Trophoblast cell (in vitro differentiated cells and primary cell): ENCODE measurements around the gene KCNMB1.

Source experiments
- DNase-seq, 2 donors: peaks; one replicate each; pipeline ENCODE4 v3.0.0-alpha.2; 2016
- H2AFZ ChIP-seq: 2 replicates; pipeline ENCODE4 v1.6.1; 2013; ENCODE audit warnings: low read length, moderate library complexity, mild to moderate bottlenecking; ENCODE audit not compliant: insufficient read depth, poor library complexity
- H2AK5ac ChIP-seq: 2 replicates; pipeline ENCODE4 v1.6.1; 2013; ENCODE audit warnings: mild to moderate bottlenecking, low read length
- H2BK120ac ChIP-seq: 2 replicates; pipeline ENCODE4 v1.6.1; 2013; ENCODE audit warnings: low read length, mild to moderate bottlenecking, moderate library complexity; ENCODE audit not compliant: insufficient read depth, poor library complexity
- H2BK12ac ChIP-seq: 2 replicates; pipeline ENCODE4 v1.6.1; 2013; ENCODE audit warnings: mild to moderate bottlenecking, low read length, moderate library complexity
- H2BK5ac ChIP-seq: 2 replicates; pipeline ENCODE4 v1.6.1; 2013; ENCODE audit warnings: low read length, low read depth, moderate library complexity, mild to moderate bottlenecking; ENCODE audit not compliant: poor library complexity
- H3K14ac ChIP-seq: 2 replicates; pipeline ENCODE4 v1.6.1; 2013; ENCODE audit warnings: mild to moderate bottlenecking, low read length
- H3K18ac ChIP-seq: 2 replicates; pipeline ENCODE4 v1.6.1; 2013; ENCODE audit warnings: mild to moderate bottlenecking, low read length
- H3K23ac ChIP-seq: 2 replicates; pipeline ENCODE4 v1.6.1; 2013; ENCODE audit warnings: low read length
- H3K27ac ChIP-seq: 2 replicates; pipeline ENCODE4 v1.5.1; 2013; ENCODE audit warnings: low read depth, mild to moderate bottlenecking, inconsistent platforms, low read length, moderate library complexity
- H3K27me3 ChIP-seq: 2 replicates; pipeline ENCODE4 v1.6.1; 2013; ENCODE audit warnings: inconsistent platforms, mild to moderate bottlenecking, low read length, moderate library complexity; ENCODE audit not compliant: insufficient read depth
- H3K36me3 ChIP-seq, 2 experiments: 1 replicate in 1 of 2; 2 replicates in 1 of 2; pipeline ENCODE4 v1.6.1; 2013; ENCODE audit warnings: low read length in 2 of 2, mild to moderate bottlenecking in 2 of 2, moderate library complexity in 1 of 2; ENCODE audit not compliant: insufficient read depth in 2 of 2, control insufficient read depth in 1 of 2
- H3K4ac ChIP-seq: 2 replicates; pipeline ENCODE4 v1.6.1; 2013; ENCODE audit warnings: low read depth, mild to moderate bottlenecking, low read length, moderate library complexity
- H3K4me1 ChIP-seq, 2 experiments: 1 replicate in 1 of 2; 2 replicates in 1 of 2; pipeline ENCODE4 v1.6.1; 2013; ENCODE audit warnings: low read length in 2 of 2, mild to moderate bottlenecking in 2 of 2, moderate library complexity in 1 of 2; ENCODE audit not compliant: insufficient read depth in 2 of 2, control insufficient read depth in 1 of 2
- H3K4me2 ChIP-seq: 2 replicates; pipeline ENCODE4 v1.6.1; 2013; ENCODE audit warnings: inconsistent platforms, mild to moderate bottlenecking, low read length, moderate library complexity
- H3K4me3 ChIP-seq: 2 replicates; pipeline ENCODE4 v1.5.1; 2013; ENCODE audit warnings: mild to moderate bottlenecking, low read depth, low read length, inconsistent platforms
- H3K79me1 ChIP-seq: one replicate; pipeline ENCODE4 v1.6.1; 2013; ENCODE audit warnings: low read length
- H3K79me2 ChIP-seq: 2 replicates; pipeline ENCODE4 v1.6.1; 2013; ENCODE audit warnings: low read length, mild to moderate bottlenecking; ENCODE audit not compliant: control insufficient read depth, insufficient read depth, poor library complexity
- H3K9ac ChIP-seq: 2 replicates; pipeline ENCODE4 v1.6.1; 2013; ENCODE audit warnings: mild to moderate bottlenecking, low read length
- H3K9me3 ChIP-seq: 2 replicates; pipeline ENCODE4 v1.6.1; 2013; ENCODE audit warnings: low read depth, mild to moderate bottlenecking, control low read depth, inconsistent platforms, low read length; ENCODE audit not compliant: insufficient read depth
- H4K12ac ChIP-seq: 2 replicates; pipeline ENCODE4 v1.6.1; 2013; ENCODE audit warnings: low read depth, mild to moderate bottlenecking, low read length, moderate library complexity
- H4K8ac ChIP-seq: 2 replicates; pipeline ENCODE4 v1.6.1; 2013; ENCODE audit warnings: low read depth, mild to moderate bottlenecking, low read length, moderate library complexity
- H4K91ac ChIP-seq: one replicate; pipeline ENCODE4 v1.6.1; 2013; ENCODE audit warnings: low read depth, mild to moderate bottlenecking, low read length, moderate library complexity
- WGBS: extraction: QIAGEN DNeasy Blood & Tissue Kit; methylation state at CpG from one replicate; pipeline ENCODE4 v1.1.7; 2013; ENCODE audit warnings: missing lambda C conversion rate; ENCODE audit not compliant: insufficient read length, insufficient coverage; ENCODE audit errors: extremely low coverage; 5-methylcytosine and 5-hydroxymethylcytosine counted together

The KCNMB1 gene

DNA sequence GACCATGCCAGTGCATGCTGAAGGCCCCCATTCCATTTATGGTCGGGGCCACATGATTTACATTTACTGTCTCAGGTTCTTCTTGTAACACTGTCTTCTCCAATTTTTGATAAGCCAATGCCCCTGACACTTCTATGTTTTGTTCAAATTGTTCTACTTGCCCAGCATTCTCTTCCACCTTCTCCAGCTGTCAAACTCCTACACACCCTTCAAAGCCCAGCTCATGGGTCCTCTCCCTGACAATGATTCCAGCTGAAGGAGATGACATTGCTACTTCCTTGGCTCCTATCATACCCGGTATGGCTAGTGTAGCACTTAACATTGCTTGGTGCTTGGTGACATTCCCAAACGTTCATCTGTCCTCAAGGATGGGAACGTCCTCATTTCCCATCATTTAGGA, 41.1 kb upstream of the KCNMB1 start:
- WGBS, result no CpG with 5 or more reads among the region's 4 CpGs
- H3K23ac ChIP-seq, result no peak overlapping the region
- H2AFZ ChIP-seq, result no peak overlapping the region
- no peak overlapping the region for H4K12ac ChIP-seq
- H3K18ac ChIP-seq, result no peak overlapping the region
- H3K79me1 ChIP-seq, result no peaks in the 10 kb centered on the region
- H3K4me1 ChIP-seq, result no peaks in the 10 kb centered on the region
- no peak overlapping the region for H2AK5ac ChIP-seq
- H4K91ac ChIP-seq, result no peak overlapping the region
- no peak overlapping the region for H4K8ac ChIP-seq
- H2BK12ac ChIP-seq, result no peak overlapping the region
- no peak overlapping the region for H3K27ac ChIP-seq
- H2BK120ac ChIP-seq, result no peak overlapping the region
- H3K14ac ChIP-seq, result no peak overlapping the region
- no peak overlapping the region for H2BK5ac ChIP-seq
- H3K79me2 ChIP-seq, result no peaks in the 10 kb centered on the region
- no peaks in the 10 kb centered on the region for H3K36me3 ChIP-seq
- H3K9me3 ChIP-seq, result peaks cover under 1% of the 10 kb centered on the region
- no peak overlapping the region for H3K9ac ChIP-seq
- H3K4me3 ChIP-seq, result no peak overlapping the region
- no peak overlapping the region for H3K4me2 ChIP-seq
- DNase-seq, result no peak
- H3K27me3 ChIP-seq, result no peaks in the 10 kb centered on the region
- no peak overlapping the region for H3K4ac ChIP-seq

DNA sequence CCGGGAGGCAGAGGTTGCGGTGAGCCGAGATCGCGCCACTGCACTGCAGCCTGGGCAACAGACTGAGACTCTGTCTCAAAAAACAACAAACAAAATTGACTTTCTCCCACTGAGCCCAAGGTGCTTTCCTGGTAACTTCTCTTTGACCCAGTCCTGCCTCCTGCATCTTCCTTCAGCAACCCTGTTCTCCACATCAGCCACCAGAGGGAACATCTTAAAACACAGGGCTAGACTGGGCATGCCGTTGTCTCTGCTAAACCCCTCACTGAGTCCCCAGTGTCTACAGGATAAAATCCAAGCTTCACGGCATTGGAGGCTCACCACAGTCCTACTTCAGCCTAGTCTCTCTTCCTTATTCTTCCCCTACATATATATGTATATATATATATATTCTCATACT, 39.8 kb upstream of the KCNMB1 start:
- DNase-seq, result peak in 1 of 2 donors; percentile 14
- Histone ChIP-seq H3K79me1 (no peaks in the 10 kb centered on the region), H3K14ac (no peak overlapping the region), H4K91ac (no peak overlapping the region), H2BK12ac (no peak overlapping the region), H3K23ac (no peak overlapping the region), H3K4me2 (no peak overlapping the region), H2BK5ac (no peak overlapping the region), H2AK5ac (no peak overlapping the region), H2BK120ac (no peak overlapping the region), H3K79me2 (no peaks in the 10 kb centered on the region), H3K4me3 (no peak overlapping the region), H3K18ac (no peak overlapping the region), H4K12ac (no peak overlapping the region), H2AFZ (no peak overlapping the region), H3K4me1 (no peaks in the 10 kb centered on the region), H3K36me3 (no peaks in the 10 kb centered on the region), H3K4ac (no peak overlapping the region), H3K27me3 (no peaks in the 10 kb centered on the region), H3K9ac (no peak overlapping the region), H3K27ac (no peak overlapping the region), H4K8ac (no peak overlapping the region), H3K9me3 (no peaks in the 10 kb centered on the region)
- WGBS, result no CpG with 5 or more reads among the region's 7 CpGs

DNA sequence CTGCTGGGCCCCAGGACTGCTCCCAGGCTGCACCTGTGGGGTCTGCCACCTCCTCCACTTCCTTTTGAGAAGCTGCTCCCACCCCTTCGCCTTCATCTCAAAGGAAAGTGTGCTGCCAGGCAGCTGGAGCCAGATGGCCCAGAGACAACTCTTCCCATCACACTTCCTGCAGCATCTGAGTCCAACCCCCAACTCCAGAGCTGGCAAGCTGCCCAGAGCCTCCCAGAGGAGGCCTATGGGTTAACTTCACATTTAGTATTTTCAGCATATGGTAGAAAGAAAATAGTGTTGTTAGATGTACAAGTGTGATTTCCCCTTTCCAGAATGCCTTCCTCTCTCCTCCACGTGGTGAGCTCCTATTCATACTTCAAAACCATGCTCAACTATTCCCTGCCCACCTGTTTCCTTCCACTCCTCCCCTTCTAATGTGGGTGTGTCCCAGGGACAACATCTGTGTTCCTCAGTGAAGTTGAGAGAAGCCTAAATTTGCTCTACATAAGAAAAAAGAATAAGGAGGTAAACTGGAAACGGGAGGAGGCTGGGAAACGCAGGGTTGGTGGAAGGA, 38.6 kb upstream of the KCNMB1 start:
- no peak overlapping the region for H2BK5ac ChIP-seq
- no peak overlapping the region for H3K18ac ChIP-seq
- H3K9ac ChIP-seq, result no peak overlapping the region
- no peak overlapping the region for H2BK120ac ChIP-seq
- no peak overlapping the region for H2AFZ ChIP-seq
- no peaks in the 10 kb centered on the region for H3K27me3 ChIP-seq
- H3K23ac ChIP-seq, result no peak overlapping the region
- no peak overlapping the region for H4K8ac ChIP-seq
- no peak overlapping the region for H3K4me2 ChIP-seq
- H3K36me3 ChIP-seq, result no peaks in the 10 kb centered on the region
- no peak for DNase-seq
- H3K79me2 ChIP-seq, result no peaks in the 10 kb centered on the region
- H4K91ac ChIP-seq, result no peak overlapping the region
- H3K4me3 ChIP-seq, result no peak overlapping the region
- no peak overlapping the region for H2BK12ac ChIP-seq
- no peak overlapping the region for H2AK5ac ChIP-seq
- no peaks in the 10 kb centered on the region for H3K4me1 ChIP-seq
- no peak overlapping the region for H3K4ac ChIP-seq
- no peak overlapping the region for H3K27ac ChIP-seq
- no peaks in the 10 kb centered on the region for H3K9me3 ChIP-seq
- no CpG with 5 or more reads among the region's 4 CpGs for WGBS
- no peak overlapping the region for H4K12ac ChIP-seq
- H3K79me1 ChIP-seq, result no peaks in the 10 kb centered on the region
- no peak overlapping the region for H3K14ac ChIP-seq

DNA sequence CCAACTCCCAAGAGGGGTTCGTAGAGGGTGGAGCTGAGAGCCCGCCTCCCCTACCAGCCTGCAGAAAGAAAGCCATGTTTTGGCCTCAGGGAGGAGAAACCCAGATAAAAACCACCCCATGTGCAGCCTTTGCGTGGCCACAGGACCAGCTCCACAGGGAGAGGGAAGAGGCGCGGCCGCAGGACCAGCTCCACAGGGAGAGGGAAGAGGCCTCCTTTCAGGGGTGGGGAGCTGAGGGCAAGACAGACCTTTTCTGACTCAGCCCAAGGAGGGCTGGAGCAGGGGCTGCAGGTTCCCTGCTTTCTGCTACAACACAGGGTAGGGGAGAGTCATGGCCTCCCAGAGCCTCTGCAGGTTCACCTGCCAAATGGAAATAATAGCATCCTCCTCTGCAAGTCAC, 37.6 kb upstream of the KCNMB1 start:
- Histone ChIP-seq H4K8ac (no peak overlapping the region), H2AFZ (no peak overlapping the region), H3K79me2 (no peaks in the 10 kb centered on the region), H3K4me2 (no peak overlapping the region), H3K9me3 (no peaks in the 10 kb centered on the region), H3K4me1 (no peaks in the 10 kb centered on the region), H3K27me3 (no peaks in the 10 kb centered on the region), H3K27ac (no peak overlapping the region), H2AK5ac (no peak overlapping the region), H2BK12ac (no peak overlapping the region), H3K79me1 (no peaks in the 10 kb centered on the region), H3K23ac (no peak overlapping the region), H3K36me3 (no peaks in the 10 kb centered on the region), H3K14ac (no peak overlapping the region), H3K18ac (no peak overlapping the region), H2BK5ac (no peak overlapping the region), H4K12ac (no peak overlapping the region), H2BK120ac (no peak overlapping the region), H3K4me3 (no peak overlapping the region), H3K9ac (no peak overlapping the region), H4K91ac (no peak overlapping the region), H3K4ac (no peak overlapping the region)
- no peak for DNase-seq
- WGBS, result no CpG with 5 or more reads among the region's 6 CpGs
